Duodenal mucosa (tissue), 2 donors: ENCODE data around the gene TBC1D5.
"Not testable (repeated sequence)": the region's sequence is repeated elsewhere in the genome, so short reads cannot be mapped to it uniquely, and the experiment has no call there.

Experiments used
- H3K27ac ChIP-seq: one replicate; pipeline ENCODE4 v1.7.0; 2013; ENCODE audit warnings: low read depth, low read length
- H3K27me3 ChIP-seq, 2 donors: one replicate each; pipeline ENCODE4 v1.7.0; 2013; ENCODE audit warnings: low read length in 2 of 2, control low read depth in 1 of 2; ENCODE audit not compliant: insufficient read depth in 2 of 2, control insufficient read depth in 1 of 2
- H3K36me3 ChIP-seq, 2 donors: one replicate each; pipeline ENCODE4 v1.7.0; 2013; ENCODE audit warnings: low read length in 2 of 2, control low read depth in 1 of 2; ENCODE audit not compliant: insufficient read depth in 2 of 2, control insufficient read depth in 1 of 2
- H3K4me1 ChIP-seq, 2 donors: one replicate each; pipeline ENCODE4 v1.7.0; 2013; ENCODE audit warnings: low read length in 2 of 2, control low read depth in 1 of 2; ENCODE audit not compliant: insufficient read depth in 2 of 2, control insufficient read depth in 1 of 2
- H3K4me3 ChIP-seq, 2 donors: one replicate each; pipeline ENCODE4 v1.7.0; 2013; ENCODE audit warnings: low read length in 2 of 2, low read depth in 1 of 2
- H3K9ac ChIP-seq, 2 donors: one replicate each; pipeline ENCODE4 v1.7.0; 2013; ENCODE audit warnings: low read length in 2 of 2, low read depth in 1 of 2
- H3K9me3 ChIP-seq, 2 donors: one replicate each; pipeline ENCODE4 v1.7.0; 2013; ENCODE audit warnings: low read length in 2 of 2, control low read depth in 1 of 2; ENCODE audit not compliant: control insufficient read depth in 1 of 2

Gene TBC1D5

GRCh38 chr3:17613017-17613416 lies 129.4 kb downstream of the TBC1D5 start:
- H3K27ac ChIP-seq, H3K36me3 ChIP-seq: not testable (repeated sequence)

GRCh38 chr3:17607905-17608304 lies 134.5 kb downstream of the TBC1D5 start:
- Histone ChIP-seq H3K27me3 (no peaks in the 10 kb centered on the region), H3K4me1 (no peaks in the 10 kb centered on the region), H3K36me3 (no peaks in the 10 kb centered on the region), H3K27ac (no peak overlapping the region), H3K4me3 (no peak overlapping the region), H3K9ac (no peak overlapping the region), H3K9me3 (no peaks in the 10 kb centered on the region)

More at GRCh38 chr3:17613017-17613416, 129.4 kb downstream of the TBC1D5 start:
- H3K27me3 ChIP-seq, H3K4me3 ChIP-seq, H3K9me3 ChIP-seq, H3K4me1 ChIP-seq, H3K9ac ChIP-seq: not testable (repeated sequence)

DNA sequence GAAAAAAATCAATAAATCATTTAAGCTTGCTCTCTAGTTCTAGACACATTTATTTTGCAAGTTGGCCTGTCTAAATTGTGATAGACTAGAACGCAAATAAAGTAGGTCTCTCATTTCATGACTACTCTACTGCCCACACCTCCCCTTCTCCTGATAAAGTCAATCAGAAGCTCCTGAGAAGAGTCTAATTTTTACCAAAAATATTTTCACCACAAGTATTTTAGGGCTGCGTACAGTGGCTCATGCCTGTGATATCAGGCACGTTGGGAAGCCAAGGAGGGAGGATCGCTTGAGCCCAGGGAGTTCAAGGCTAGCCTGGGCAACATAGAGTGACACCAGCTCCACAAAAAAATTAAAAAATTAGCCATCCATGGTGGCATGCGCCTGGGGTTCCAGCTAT lies 136.5 kb downstream of the TBC1D5 start:
- Histone ChIP-seq H3K9ac (no peak overlapping the region), H3K36me3 (no peaks in the 10 kb centered on the region), H3K9me3 (peaks cover 0 to 2% of the 10 kb centered on the region in 2 donors), H3K4me1 (no peaks in the 10 kb centered on the region), H3K27ac (no peak overlapping the region), H3K27me3 (no peaks in the 10 kb centered on the region), H3K4me3 (no peak overlapping the region)

GRCh38 chr3:17605032-17605431 lies 137.4 kb downstream of the TBC1D5 start:
- H3K4me3 ChIP-seq, result no peak overlapping the region
- no peak overlapping the region for H3K27ac ChIP-seq
- no peaks in the 10 kb centered on the region for H3K36me3 ChIP-seq
- no peaks in the 10 kb centered on the region for H3K4me1 ChIP-seq
- peaks cover 0 to 2% of the 10 kb centered on the region in 2 donors for H3K9me3 ChIP-seq
- no peaks in the 10 kb centered on the region for H3K27me3 ChIP-seq
- no peak overlapping the region for H3K9ac ChIP-seq

DNA sequence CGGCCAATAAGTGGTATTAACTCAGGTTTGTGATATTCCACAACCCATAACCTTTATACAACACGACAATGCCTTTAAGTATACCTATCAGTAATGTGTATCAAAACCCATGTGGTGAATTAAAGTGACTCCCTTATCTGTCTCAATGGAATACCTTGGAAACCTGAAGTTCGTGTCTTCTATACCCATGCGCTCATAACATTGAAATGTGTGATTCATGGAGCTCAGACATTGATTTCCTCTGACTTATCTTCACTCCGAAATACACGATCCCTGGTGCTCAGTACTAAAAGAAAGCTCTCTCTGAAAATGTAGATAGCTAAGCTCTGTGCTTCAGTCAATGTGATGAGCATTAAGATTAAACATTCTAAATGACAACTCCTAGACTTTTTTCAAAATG lies 140.3 kb downstream of the TBC1D5 start:
- Histone ChIP-seq H3K9me3 (peaks cover 0 to 2% of the 10 kb centered on the region in 2 donors), H3K4me3 (no peak overlapping the region), H3K27me3 (no peaks in the 10 kb centered on the region), H3K27ac (no peak overlapping the region), H3K36me3 (no peaks in the 10 kb centered on the region), H3K4me1 (no peaks in the 10 kb centered on the region), H3K9ac (no peak overlapping the region)

GRCh38 chr3:17592956-17593355 lies 149.5 kb downstream of the TBC1D5 start:
- Histone ChIP-seq H3K9me3 (peaks cover 8 to 23% of the 10 kb centered on the region in 2 donors), H3K27me3 (no peaks in the 10 kb centered on the region), H3K36me3 (peaks cover 0 to 4% of the 10 kb centered on the region in 2 donors), H3K27ac (no peak overlapping the region), H3K9ac (no peak overlapping the region), H3K4me3 (no peak overlapping the region), H3K4me1 (no peaks in the 10 kb centered on the region)

DNA sequence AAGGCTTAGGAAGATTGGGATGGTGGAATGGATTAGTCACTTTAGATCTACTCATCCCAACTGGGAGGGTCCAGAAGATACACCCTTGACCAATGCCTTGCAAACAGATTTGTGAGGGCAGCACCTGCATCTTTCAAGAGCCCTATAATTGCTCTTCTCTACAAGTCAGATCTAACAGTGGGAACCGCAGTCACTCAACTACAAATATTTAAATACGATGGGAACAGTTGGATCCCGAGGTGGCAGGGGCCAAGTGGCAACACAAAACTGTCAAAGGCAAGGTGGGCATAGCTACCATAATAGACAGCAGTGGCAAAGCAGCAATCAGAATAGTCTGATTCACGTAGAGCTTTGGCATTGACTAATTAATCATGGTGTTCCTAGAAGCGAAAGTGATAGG lies 152.0 kb downstream of the TBC1D5 start:
- no peaks in the 10 kb centered on the region for H3K27me3 ChIP-seq
- H3K36me3 ChIP-seq, result peaks cover 0 to 4% of the 10 kb centered on the region in 2 donors
- H3K9ac ChIP-seq, result no peak overlapping the region
- H3K9me3 ChIP-seq, result peaks cover 8 to 23% of the 10 kb centered on the region in 2 donors
- H3K27ac ChIP-seq, result no peak overlapping the region
- peaks cover 0 to 4% of the 10 kb centered on the region in 2 donors for H3K4me1 ChIP-seq
- no peak overlapping the region for H3K4me3 ChIP-seq

- Histone ChIP-seq H3K27me3 (no peaks in the 10 kb centered on the region), H3K4me1 (peaks cover 0 to 4% of the 10 kb centered on the region in 2 donors), H3K4me3 (no peak overlapping the region), H3K36me3 (peaks cover 0 to 4% of the 10 kb centered on the region in 2 donors), H3K9ac (no peak overlapping the region), H3K27ac (no peak overlapping the region), H3K9me3 (peaks cover 8 to 23% of the 10 kb centered on the region in 2 donors)
Measured at GRCh38 chr3:17589888-17590287, 152.5 kb downstream of the TBC1D5 start.

DNA sequence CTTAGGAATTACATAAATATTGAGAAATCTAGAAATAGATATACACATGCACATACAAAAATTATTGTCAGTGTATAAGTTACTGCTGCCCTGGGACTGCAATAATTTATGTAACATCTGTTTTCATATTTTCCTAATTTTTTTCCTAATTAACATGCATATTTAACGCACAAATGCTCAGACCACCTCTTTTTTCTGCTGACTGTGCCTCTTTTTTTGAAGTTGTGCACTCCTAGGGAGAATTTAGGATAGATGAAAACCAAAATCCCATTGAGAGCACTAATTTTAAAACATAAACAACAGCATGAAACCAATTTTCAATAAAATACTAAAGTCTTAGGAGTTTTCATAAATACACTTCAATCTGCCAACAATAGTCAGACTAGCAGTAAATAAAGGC lies 154.0 kb downstream of the TBC1D5 start:
- no peak overlapping the region for H3K4me3 ChIP-seq
- peaks cover 8 to 23% of the 10 kb centered on the region in 2 donors for H3K9me3 ChIP-seq
- peaks cover 0 to 4% of the 10 kb centered on the region in 2 donors for H3K4me1 ChIP-seq
- H3K9ac ChIP-seq, result no peak overlapping the region
- peaks cover 0 to 4% of the 10 kb centered on the region in 2 donors for H3K36me3 ChIP-seq
- no peaks in the 10 kb centered on the region for H3K27me3 ChIP-seq
- no peak overlapping the region for H3K27ac ChIP-seq

- no peak overlapping the region for H3K27ac ChIP-seq
- H3K9me3 ChIP-seq, result peaks cover 3 to 12% of the 10 kb centered on the region in 2 donors
- H3K36me3 ChIP-seq, result no peaks in the 10 kb centered on the region
- H3K4me3 ChIP-seq, result peak overlapping the region in 1 of 2 donors; percentile 50
- no peaks in the 10 kb centered on the region for H3K27me3 ChIP-seq
- no peak overlapping the region for H3K9ac ChIP-seq
- H3K4me1 ChIP-seq, result peaks cover 0 to 4% of the 10 kb centered on the region in 2 donors
Measured at GRCh38 chr3:17585394-17586325, 156.8 kb downstream of the TBC1D5 start.
